Mucosa of stomach (tissue), 1 donor: Measurements from ENCODE around the gene R3HDM1.
"Not testable (repeated sequence)": the region's sequence is repeated elsewhere in the genome, so short reads cannot be mapped to it uniquely, and the experiment has no call there.

Experiments
- H3K27me3 ChIP-seq: one replicate; pipeline ENCODE4 v1.7.0; 2013; ENCODE audit warnings: mild to moderate bottlenecking, low read length; ENCODE audit not compliant: control insufficient read depth, insufficient read depth
- H3K36me3 ChIP-seq: one replicate; pipeline ENCODE4 v1.7.0; 2013; ENCODE audit warnings: low read length; ENCODE audit not compliant: control insufficient read depth, insufficient read depth
- H3K4me1 ChIP-seq: one replicate; pipeline ENCODE4 v1.7.0; 2013; ENCODE audit warnings: mild to moderate bottlenecking, low read length; ENCODE audit not compliant: control insufficient read depth, insufficient read depth
- H3K4me3 ChIP-seq: one replicate; pipeline ENCODE4 v1.7.0; 2013; ENCODE audit warnings: low read length
- H3K9ac ChIP-seq: one replicate; pipeline ENCODE4 v1.7.0; 2013; ENCODE audit warnings: mild to moderate bottlenecking, low read length, moderate library complexity
- H3K9me3 ChIP-seq: one replicate; pipeline ENCODE4 v1.7.0; 2013; ENCODE audit warnings: mild to moderate bottlenecking, low read length, moderate library complexity; ENCODE audit not compliant: control insufficient read depth
- donor health status: Pancreatic carcinoma.

R3HDM1 gene

DNA sequence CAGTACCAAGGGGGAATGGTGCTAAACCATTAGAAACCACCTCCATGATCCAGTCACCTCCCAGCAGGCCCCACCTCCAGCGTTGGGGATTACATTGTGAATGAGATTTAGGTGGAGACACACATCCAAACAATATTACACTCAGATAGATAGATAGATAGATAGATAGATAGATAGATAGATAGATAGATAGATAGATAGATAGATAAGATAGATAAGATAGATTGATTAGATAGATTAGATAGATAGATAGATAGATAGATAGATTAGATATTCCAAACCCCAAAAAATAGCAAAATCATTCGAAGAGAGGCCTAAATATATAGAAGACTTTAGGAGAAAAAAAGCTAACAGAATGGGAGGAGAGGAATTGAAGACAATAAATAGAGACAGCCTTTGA lies 167.6 kb downstream of the R3HDM1 start:
- Histone ChIP-seq H3K9ac (no peak overlapping the region), H3K4me3 (no peak overlapping the region), H3K4me1 (no peaks in the 10 kb centered on the region), H3K9me3 (no peaks in the 10 kb centered on the region), H3K36me3 (no peaks in the 10 kb centered on the region), H3K27me3 (no peaks in the 10 kb centered on the region)

DNA sequence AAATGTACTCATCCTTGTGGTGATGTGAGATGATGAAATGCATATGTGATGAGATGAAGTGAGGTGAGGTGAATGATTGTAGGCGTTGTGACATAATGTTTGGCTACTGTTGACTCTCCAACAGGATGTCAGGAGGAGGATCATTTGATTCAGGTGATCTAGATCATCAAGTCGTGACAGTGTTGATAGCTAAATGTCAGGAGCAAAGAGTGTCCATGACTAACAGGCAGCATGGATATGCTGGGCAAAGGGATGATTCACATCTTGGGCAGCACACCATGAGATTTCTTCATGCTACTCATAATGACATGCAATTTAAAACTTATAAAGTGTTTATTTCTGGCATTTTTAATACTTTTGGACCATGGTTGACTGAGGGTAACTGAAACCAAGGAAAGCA lies 170.2 kb downstream of the R3HDM1 start:
- no peaks in the 10 kb centered on the region for H3K9me3 ChIP-seq
- no peaks in the 10 kb centered on the region for H3K4me1 ChIP-seq
- no peaks in the 10 kb centered on the region for H3K27me3 ChIP-seq
- no peaks in the 10 kb centered on the region for H3K36me3 ChIP-seq
- no peak overlapping the region for H3K4me3 ChIP-seq
- no peak overlapping the region for H3K9ac ChIP-seq

DNA sequence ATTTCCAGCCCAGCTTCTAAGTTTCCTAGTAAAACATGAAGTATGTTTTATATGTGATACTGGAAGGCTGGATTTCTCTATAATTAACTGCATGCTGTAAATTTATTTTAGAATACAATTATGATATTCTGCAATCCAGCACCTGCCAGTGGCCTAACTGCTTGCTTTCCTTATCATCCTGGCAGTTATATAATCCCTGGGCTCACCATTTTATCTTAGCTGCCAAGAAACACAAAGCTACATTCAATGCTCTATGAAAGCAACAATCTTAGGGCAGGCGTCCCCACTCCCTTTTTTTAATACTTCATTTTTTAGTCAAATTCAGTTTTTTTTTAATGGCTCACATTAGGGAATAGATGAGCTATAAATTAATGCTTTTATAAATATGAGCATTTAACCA lies 172.0 kb downstream of the R3HDM1 start:
- H3K4me1 ChIP-seq: no peaks in the 10 kb centered on the region
- H3K36me3 ChIP-seq: no peaks in the 10 kb centered on the region
- H3K9ac ChIP-seq: no peak overlapping the region
- no peak overlapping the region for H3K4me3 ChIP-seq
- no peaks in the 10 kb centered on the region for H3K27me3 ChIP-seq
- H3K9me3 ChIP-seq: no peaks in the 10 kb centered on the region

DNA sequence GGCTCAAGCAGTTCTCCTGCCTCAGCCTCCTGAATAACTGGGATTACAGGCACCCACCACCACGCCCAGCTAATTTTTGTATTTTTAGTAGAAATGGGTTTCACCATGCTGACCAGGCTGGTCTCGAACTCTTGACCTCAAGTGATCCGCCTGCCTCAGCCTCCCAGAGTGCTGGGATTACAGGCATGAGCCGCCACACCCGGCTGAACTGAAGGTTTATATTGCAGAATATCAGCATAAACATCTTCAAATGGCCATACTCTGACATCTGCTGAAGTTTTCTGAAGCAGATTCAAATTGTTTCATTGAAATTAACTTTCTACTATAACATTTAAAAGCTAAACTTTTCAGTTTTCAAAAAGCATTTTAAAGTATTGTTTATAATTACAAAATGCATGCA lies 172.8 kb downstream of the R3HDM1 start:
- H3K4me1 ChIP-seq, H3K9me3 ChIP-seq, H3K36me3 ChIP-seq, H3K27me3 ChIP-seq, H3K9ac ChIP-seq, H3K4me3 ChIP-seq: not testable (repeated sequence)

DNA sequence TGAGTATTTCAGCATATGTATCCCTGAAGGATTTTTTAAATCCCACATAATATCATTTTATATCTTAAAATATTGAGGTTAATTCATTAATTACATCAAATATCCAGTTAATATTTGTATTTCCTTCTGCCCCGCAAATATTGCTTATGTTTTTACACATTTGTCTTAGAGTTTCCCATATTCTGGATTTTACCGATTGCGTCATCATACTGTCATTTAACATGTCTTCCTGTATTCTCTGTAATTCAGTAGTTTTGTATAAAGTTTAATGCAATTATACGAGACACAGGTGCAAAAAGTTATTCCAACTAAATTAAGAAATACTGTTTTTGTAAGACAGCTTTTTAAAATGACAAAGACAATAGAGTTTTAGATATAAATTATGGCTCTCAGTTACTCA lies 176.9 kb downstream of the R3HDM1 start:
- Histone ChIP-seq H3K4me1 (no peaks in the 10 kb centered on the region), H3K27me3 (no peaks in the 10 kb centered on the region), H3K9me3 (no peaks in the 10 kb centered on the region), H3K4me3 (no peak overlapping the region), H3K36me3 (no peaks in the 10 kb centered on the region), H3K9ac (no peak overlapping the region)

DNA sequence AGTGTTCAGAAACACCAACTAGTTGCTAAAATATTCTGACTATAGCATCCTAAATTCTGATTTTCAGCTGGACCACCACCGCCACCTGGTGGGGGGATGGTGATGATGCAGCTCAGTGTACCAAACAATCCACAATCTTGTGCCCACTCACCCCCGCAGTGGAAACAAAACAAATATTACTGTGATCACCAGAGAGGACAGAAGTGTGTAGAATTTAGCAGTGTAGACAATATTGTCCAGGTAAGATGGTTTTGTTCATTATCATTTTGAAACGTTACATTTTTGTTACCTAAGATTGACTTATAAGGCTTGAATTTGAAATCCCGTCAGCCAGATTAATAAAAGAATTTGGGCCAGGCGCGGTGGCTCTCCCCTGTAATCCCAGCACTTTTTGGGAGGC lies 178.7 kb downstream of the R3HDM1 start:
- Histone ChIP-seq H3K4me1 (no peaks in the 10 kb centered on the region), H3K36me3 (no peaks in the 10 kb centered on the region), H3K4me3 (no peak overlapping the region), H3K27me3 (no peaks in the 10 kb centered on the region), H3K9ac (no peak overlapping the region), H3K9me3 (no peaks in the 10 kb centered on the region)

DNA sequence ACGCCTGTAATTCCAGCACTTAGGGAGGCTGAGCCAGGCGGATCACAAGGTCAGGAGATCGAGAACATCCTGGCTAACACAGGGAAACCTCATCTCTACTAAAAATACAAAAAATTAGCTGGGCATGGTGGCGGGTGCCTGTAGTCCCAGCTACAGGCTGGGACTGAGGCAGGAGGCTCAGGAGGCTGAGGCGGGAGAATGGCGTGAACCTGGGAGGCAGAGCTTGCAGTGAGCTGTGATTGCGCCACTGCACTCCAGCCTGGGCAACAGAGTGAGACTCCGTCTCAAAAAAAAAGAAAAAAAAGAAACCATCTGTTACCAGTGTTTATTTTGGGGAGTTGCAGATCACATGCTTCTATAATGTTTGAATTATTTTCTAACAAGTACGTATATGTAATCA lies 183.8 kb downstream of the R3HDM1 start:
- H3K36me3 ChIP-seq, H3K27me3 ChIP-seq, H3K9ac ChIP-seq, H3K4me3 ChIP-seq, H3K9me3 ChIP-seq, H3K4me1 ChIP-seq: not testable (repeated sequence)

DNA sequence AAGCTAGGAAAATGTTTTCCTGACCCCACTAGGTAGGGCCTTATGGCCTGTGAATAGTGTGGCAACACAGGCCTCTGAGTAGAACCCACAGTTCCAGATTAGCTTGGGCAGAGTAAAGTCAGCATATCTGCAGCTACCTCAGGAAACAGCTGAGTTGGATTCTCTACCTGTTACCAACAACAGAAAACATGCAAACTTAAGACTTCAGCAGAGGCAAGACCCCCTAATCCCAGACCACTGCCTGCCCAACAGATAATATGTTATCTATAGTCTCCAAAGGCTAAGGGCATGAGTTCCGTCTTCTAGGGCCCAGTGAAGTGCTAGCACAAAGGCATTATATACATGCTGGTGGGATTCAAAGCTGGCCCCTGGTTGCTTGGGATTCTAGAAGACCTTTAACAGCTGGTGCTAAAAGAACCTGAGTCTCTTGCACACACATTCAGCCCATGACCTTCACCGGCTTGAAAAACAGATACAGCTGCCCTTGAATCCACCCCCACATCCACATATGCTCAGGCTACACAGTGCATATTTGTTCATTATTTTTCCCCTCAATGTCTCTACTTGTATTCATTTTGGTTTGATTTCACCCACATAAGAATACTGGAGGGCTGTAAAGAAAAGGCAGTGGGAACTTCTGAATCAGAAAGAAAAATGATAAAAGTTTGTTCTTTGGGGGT lies 196.9 kb downstream of the R3HDM1 start:
- no peaks in the 10 kb centered on the region for H3K4me1 ChIP-seq
- H3K9me3 ChIP-seq: no peaks in the 10 kb centered on the region
- H3K27me3 ChIP-seq: no peaks in the 10 kb centered on the region
- no peaks in the 10 kb centered on the region for H3K36me3 ChIP-seq
- no peak overlapping the region for H3K9ac ChIP-seq
- no peak overlapping the region for H3K4me3 ChIP-seq

DNA sequence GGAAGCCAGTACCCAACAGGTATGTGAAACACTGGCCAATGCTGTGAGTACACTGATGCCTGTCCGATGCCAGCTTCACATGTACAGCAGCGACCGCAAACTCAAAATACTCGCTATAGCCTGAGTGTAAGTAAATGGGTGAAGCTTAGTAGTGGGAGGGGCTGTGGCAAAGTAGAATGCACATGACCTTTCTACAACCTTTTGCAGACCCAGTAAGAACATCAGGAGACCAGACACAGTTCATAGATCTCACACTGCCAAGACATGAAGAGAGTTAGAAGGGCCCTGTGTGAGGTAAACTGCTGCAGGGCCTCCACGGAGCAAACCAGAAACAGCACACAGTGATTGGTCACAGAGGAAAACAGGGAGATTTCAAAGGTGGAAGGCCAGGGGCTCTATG lies 201.3 kb downstream of the R3HDM1 start:
- H3K4me1 ChIP-seq: no peaks in the 10 kb centered on the region
- H3K9ac ChIP-seq: no peak overlapping the region
- no peak overlapping the region for H3K4me3 ChIP-seq
- no peaks in the 10 kb centered on the region for H3K9me3 ChIP-seq
- H3K36me3 ChIP-seq: no peaks in the 10 kb centered on the region
- H3K27me3 ChIP-seq: no peaks in the 10 kb centered on the region

DNA sequence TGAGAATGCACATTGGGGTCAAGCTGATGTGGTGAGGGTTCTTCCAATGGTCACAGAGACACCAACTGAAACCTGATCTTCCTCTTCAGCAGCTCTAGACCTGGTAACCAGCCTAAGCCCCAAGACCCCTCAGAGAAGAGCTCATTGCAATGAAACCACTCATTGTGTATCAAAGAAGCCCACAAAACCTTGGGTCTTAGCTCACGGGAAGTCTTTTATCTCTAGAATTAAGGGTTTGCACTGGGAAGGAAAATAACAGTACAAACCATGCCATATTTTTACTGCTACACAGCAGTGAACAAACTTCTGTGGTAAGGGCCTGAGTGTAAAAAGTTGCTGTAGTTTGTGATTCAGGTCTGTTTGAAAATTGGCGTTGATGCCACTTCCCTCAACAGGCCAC lies 201.8 kb downstream of the R3HDM1 start:
- Histone ChIP-seq H3K4me1 (no peaks in the 10 kb centered on the region), H3K36me3 (no peaks in the 10 kb centered on the region), H3K27me3 (no peaks in the 10 kb centered on the region), H3K9me3 (no peaks in the 10 kb centered on the region), H3K4me3 (no peak overlapping the region), H3K9ac (no peak overlapping the region)

DNA sequence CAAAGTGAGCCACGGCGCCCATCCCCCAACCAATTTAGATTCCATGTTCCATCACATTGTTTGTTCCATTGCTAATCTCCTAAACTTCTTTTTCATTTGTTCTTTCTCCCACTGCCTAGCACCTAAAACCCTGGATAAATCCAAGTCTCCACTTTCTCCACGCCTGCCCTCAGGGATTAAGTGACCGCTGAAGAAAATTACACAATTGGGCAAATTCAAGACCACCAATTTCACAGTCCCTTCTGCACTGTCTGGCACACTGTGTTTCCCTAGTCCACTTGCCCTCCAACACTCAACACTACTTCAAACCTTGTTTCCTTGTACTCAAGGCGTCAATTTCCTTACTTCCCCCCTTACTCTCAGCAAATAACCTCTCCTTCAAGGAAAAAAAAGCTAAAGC lies 205.3 kb downstream of the R3HDM1 start:
- Histone ChIP-seq H3K9ac (no peak overlapping the region), H3K36me3 (no peaks in the 10 kb centered on the region), H3K4me1 (no peaks in the 10 kb centered on the region), H3K9me3 (no peaks in the 10 kb centered on the region), H3K4me3 (no peak overlapping the region), H3K27me3 (no peaks in the 10 kb centered on the region)

DNA sequence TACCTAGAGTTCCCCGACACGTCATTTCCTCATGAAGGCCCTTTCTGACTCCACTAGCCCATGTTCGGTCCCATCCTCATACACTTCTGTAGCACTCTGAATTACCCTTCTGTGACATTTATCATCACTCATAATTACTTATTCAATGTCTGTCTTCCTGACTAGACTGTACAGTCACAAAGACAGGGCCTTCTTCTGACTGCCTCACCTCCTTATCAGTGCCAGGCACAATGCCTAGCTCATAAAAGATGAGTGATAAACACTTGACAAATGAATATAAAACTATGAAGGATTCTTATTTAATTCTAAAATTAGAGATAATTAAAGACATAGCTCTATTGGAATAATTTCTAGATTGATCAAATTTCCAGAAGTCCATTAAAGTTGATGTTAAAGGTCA lies 208.9 kb downstream of the R3HDM1 start:
- H3K9me3 ChIP-seq: no peaks in the 10 kb centered on the region
- no peak overlapping the region for H3K9ac ChIP-seq
- no peaks in the 10 kb centered on the region for H3K27me3 ChIP-seq
- no peaks in the 10 kb centered on the region for H3K4me1 ChIP-seq
- H3K4me3 ChIP-seq: no peak overlapping the region
- H3K36me3 ChIP-seq: no peaks in the 10 kb centered on the region

DNA sequence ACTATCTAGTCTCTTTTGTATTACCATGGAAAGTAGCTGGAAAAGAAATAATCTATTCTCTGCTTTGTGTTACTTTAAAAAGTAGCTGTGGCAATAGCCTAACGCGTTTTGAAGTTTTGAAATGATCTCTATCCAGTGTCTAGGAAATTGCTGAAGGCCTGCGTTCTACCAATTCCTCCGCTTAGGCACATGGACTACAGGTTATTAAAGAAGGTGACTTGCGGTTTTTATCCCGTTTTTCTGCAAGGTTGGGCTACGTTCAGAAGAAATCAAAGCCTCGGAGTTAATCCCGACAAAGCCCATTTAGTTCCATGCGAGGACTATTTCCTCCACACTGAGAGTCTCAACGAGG lies 209.7 kb downstream of the R3HDM1 start:
- Histone ChIP-seq H3K36me3 (no peaks in the 10 kb centered on the region), H3K9ac (peak overlapping the region; percentile 100), H3K4me1 (no peaks in the 10 kb centered on the region), H3K4me3 (no peak overlapping the region), H3K27me3 (no peaks in the 10 kb centered on the region), H3K9me3 (no peaks in the 10 kb centered on the region)
